GM12801 (cell line): ENCODE measurements around the gene N4BP3.

Source experiments
- CTCF ChIP-seq: IDR thresholded peaks from one replicate; pipeline ENCODE4 v1.5.1; 2011; ENCODE audit warnings: control low read depth; ENCODE audit not compliant: insufficient read length; ENCODE audit errors: extremely low read depth

The N4BP3 gene

GRCh38 chr5:178113141-178113787 lies at the start of gene N4BP3:
Gene N4BP3, plus strand, starts transcription at chr5:178113532. Its CDS starts 6,052 bp downstream, at chr5:178119584.
- no peak for TF ChIP-seq CTCF

GRCh38 chr5:178067755-178068154 lies 45.6 kb upstream of the N4BP3 start:
- no peak for TF ChIP-seq CTCF

- TF ChIP-seq CTCF = no peak
Observed at GRCh38 chr5:178068293-178068692, 45.0 kb upstream of the N4BP3 start.

GRCh38 chr5:178069909-178070308 lies 43.4 kb upstream of the N4BP3 start:
- TF ChIP-seq CTCF = no peak

- no peak for TF ChIP-seq CTCF
Observed at GRCh38 chr5:178071108-178071507, 42.2 kb upstream of the N4BP3 start.

GRCh38 chr5:178072749-178073148 lies 40.6 kb upstream of the N4BP3 start:
- TF ChIP-seq CTCF = no peak

GRCh38 chr5:178074266-178074952 lies 38.9 kb upstream of the N4BP3 start:
- TF ChIP-seq CTCF = no peak
